CD14-positive monocyte (primary cell): ENCODE results near the gene GABBR2. TPM values are rescaled to one million over a fixed set of nuclear protein-coding genes. Genes with fewer than 3 reads are reported as not detected.

Experiments used
- DNase-seq, 3 donors: peaks; one replicate each; pipeline ENCODE4 v3.0.0-alpha.2; 2011 to 2022
- H2AFZ ChIP-seq: 2 replicates; pipeline ENCODE4 v1.6.0; 2012; ENCODE audit warnings: mild to moderate bottlenecking, low read depth, low read length, inconsistent platforms; ENCODE audit not compliant: insufficient read depth, poor library complexity, severe bottlenecking
- H3K27ac ChIP-seq, 2 donors: 1 replicate in 1 of 2; 2 replicates in 1 of 2; pipeline ENCODE4 v1.5.1; 2012 to 2013; ENCODE audit warnings: low read length in 2 of 2, control low read depth in 1 of 2, inconsistent platforms in 1 of 2, low read depth in 1 of 2, mild to moderate bottlenecking in 1 of 2
- H3K27me3 ChIP-seq, 2 donors: one replicate each; pipeline versions ENCODE4 v1.6.0 to v1.6.1; 2011 to 2013; ENCODE audit warnings: low read length in 2 of 2; ENCODE audit not compliant: control insufficient read depth in 2 of 2, insufficient read depth in 2 of 2
- H3K36me3 ChIP-seq, 2 donors: replicated peaks in 1 of 2; 1 replicate in 1 of 2; 2 replicates in 1 of 2; pipeline versions ENCODE4 v1.5.1 to v1.6.1; 2012 to 2013; ENCODE audit warnings: low read length in 2 of 2, control low read depth in 1 of 2, inconsistent platforms in 1 of 2, mild to moderate bottlenecking in 1 of 2; ENCODE audit not compliant: insufficient read depth in 2 of 2, control insufficient read depth in 1 of 2
- H3K4me1 ChIP-seq, 2 donors: 1 replicate in 1 of 2; 2 replicates in 1 of 2; pipeline versions ENCODE4 v1.5.1 to v1.6.1; 2012 to 2013; ENCODE audit warnings: low read length in 2 of 2, control low read depth in 1 of 2, inconsistent platforms in 1 of 2, mild to moderate bottlenecking in 1 of 2, moderate library complexity in 1 of 2; ENCODE audit not compliant: insufficient read depth in 2 of 2, control insufficient read depth in 1 of 2
- H3K4me2 ChIP-seq: replicated peaks from 2 replicates; pipeline ENCODE3; 2012; ENCODE audit warnings: low read length, moderate library complexity, mild to moderate bottlenecking; ENCODE audit not compliant: poor library complexity, severe bottlenecking; ENCODE audit errors: extremely low read depth
- H3K4me3 ChIP-seq, 3 experiments: fragments of 200-600 bp in 1 of 3; sonication (generic) in 1 of 3; replicated peaks in 1 of 3; 1 replicate in 2 of 3; 2 replicates in 1 of 3; pipeline ENCODE4 v1.5.1; 2011 to 2013; ENCODE audit warnings: low read length in 3 of 3, mild to moderate bottlenecking in 3 of 3, control low read depth in 2 of 3, low read depth in 2 of 3, inconsistent platforms in 1 of 3, moderate library complexity in 1 of 3
- H3K79me2 ChIP-seq: 2 replicates; pipeline ENCODE4 v1.6.0; 2012; ENCODE audit warnings: mild to moderate bottlenecking, control low read depth, inconsistent platforms, low read length, moderate library complexity; ENCODE audit not compliant: insufficient read depth
- H3K9ac ChIP-seq: 2 replicates; pipeline ENCODE4 v1.6.0; 2017; ENCODE audit warnings: low read length, mild to moderate bottlenecking; ENCODE audit not compliant: insufficient read depth, poor library complexity, severe bottlenecking
- H3K9me3 ChIP-seq, 2 donors: replicated peaks in 1 of 2; 1 replicate in 1 of 2; 2 replicates in 1 of 2; pipeline versions ENCODE4 v1.5.1 to v1.6.1; 2012 to 2013; ENCODE audit warnings: low read length in 2 of 2, control low read depth in 1 of 2; ENCODE audit not compliant: control insufficient read depth in 1 of 2, insufficient read depth in 1 of 2
- H4K20me1 ChIP-seq: 2 replicates; pipeline ENCODE4 v1.6.0; 2012; ENCODE audit warnings: mild to moderate bottlenecking, low read length, control low read depth, moderate library complexity; ENCODE audit not compliant: insufficient read depth
- H3K27ac Mint-ChIP-seq, 7 donors: one replicate each; pipeline ENCODE4 v1.8.0; 2020; ENCODE audit warnings: mild to moderate bottlenecking in 7 of 7, mixed read lengths in 7 of 7, moderate library complexity in 6 of 7, inconsistent platforms in 2 of 7
- H3K27me3 Mint-ChIP-seq, 3 donors: one replicate each; pipeline ENCODE4 v1.8.0; 2021 to 2022; ENCODE audit warnings: low read depth in 3 of 3, mild to moderate bottlenecking in 3 of 3, mixed read lengths in 3 of 3, moderate library complexity in 3 of 3, inconsistent platforms in 1 of 3
- H3K36me3 Mint-ChIP-seq, 2 donors: one replicate each; pipeline ENCODE4 v1.8.0; 2020; ENCODE audit warnings: mixed read lengths in 2 of 2, inconsistent platforms in 1 of 2, mild to moderate bottlenecking in 1 of 2
- H3K4me1 Mint-ChIP-seq: one replicate; pipeline ENCODE4 v1.8.0; 2020; ENCODE audit warnings: mild to moderate bottlenecking, mixed read lengths
- H3K4me3 Mint-ChIP-seq, 2 donors: one replicate each; pipeline ENCODE4 v1.8.0; 2020; ENCODE audit warnings: mild to moderate bottlenecking in 2 of 2, mixed read lengths in 2 of 2, moderate library complexity in 1 of 2
- H3K9me3 Mint-ChIP-seq, 7 donors: one replicate each; pipeline ENCODE4 v1.8.0; 2020 to 2022; ENCODE audit warnings: mixed read lengths in 7 of 7, mild to moderate bottlenecking in 6 of 7, moderate library complexity in 6 of 7, inconsistent platforms in 2 of 7
- WGBS: methylation state at CpG from one replicate; pipeline ENCODE4 v1.1.5; 2013; ENCODE audit warnings: missing lambda C conversion rate; ENCODE audit not compliant: insufficient coverage; 5-methylcytosine and 5-hydroxymethylcytosine counted together
- intact Hi-C, 2 donors: fragments of 100-400 bp; cut with micrococcal nuclease; formaldehyde crosslinking; loops; one replicate each; pipeline versions ENCODE4 v1.15.0 to v1.15.1; 2023
- polyA plus RNA-seq, 3 donors: library from polyadenylated mRNA; depleted of rRNA in 1 of 3; unstranded in 2 of 3; stranded (reverse) in 1 of 3; fragments of 300-500 nt in 2 of 3; fragments of >200 nt in 1 of 3; fragmentation: Illumina TruSeq in 2 of 3; gene quantifications; 1 replicate in 2 of 3; 2 replicates in 1 of 3; pipeline ENCODE4 v1.2.3, GENCODE V29; 2012 to 2021
- TF ChIP-seq, protein P1 (sequence below): fragments of 200-600 bp; IDR thresholded peaks from one replicate; pipeline ENCODE4 v1.8.0; 2022; ENCODE audit warnings: antibody characterized with exemption, mild to moderate bottlenecking

GABBR2 gene
- polyA plus RNA-seq, 3 donors = not detected

DNA sequence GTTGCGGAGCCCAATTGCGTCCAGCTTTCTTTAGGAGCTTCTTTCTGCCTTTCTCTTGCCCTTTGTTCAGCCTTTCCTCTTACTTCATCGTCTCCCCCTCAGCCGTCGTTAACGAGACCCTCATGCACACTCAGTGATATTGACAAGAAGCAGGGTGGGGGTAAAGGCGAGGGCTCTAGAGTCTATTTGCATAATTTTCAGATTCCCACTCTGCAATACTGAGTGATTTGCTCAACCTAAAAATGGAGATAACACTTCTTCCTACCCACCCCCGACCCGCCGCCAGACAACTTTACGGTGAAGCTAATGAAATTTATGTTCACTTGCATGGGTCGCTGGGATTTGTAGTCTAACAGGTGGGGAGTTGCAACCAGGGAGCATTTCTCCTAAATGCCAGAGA, 452.0 kb downstream of the GABBR2 start:
- Histone ChIP-seq H3K4me2 (peak overlapping the region; percentile 93), H3K4me3 (peak overlapping the region; percentile 57 to 98 (median 86)), H3K36me3 (peaks cover 0 to 5% of the 10 kb centered on the region in 2 donors), H3K9ac (peak overlapping the region; percentile 86), H3K9me3 (no peaks in the 10 kb centered on the region), H3K79me2 (peaks cover 51% of the 10 kb centered on the region), H3K27me3 (no peaks in the 10 kb centered on the region), H4K20me1 (peaks cover 3% of the 10 kb centered on the region), H3K4me1 (peaks cover 40 to 41% of the 10 kb centered on the region in 2 donors), H2AFZ (peak overlapping the region; percentile 96), H3K27ac (peak overlapping the region; percentile 93 to 96)
- Mint-ChIP-seq H3K4me3 (peak overlapping the region; percentile 95 to 98), H3K27me3 (no peaks in the 10 kb centered on the region), H3K36me3 (peaks cover 14% of the 10 kb centered on the region in 2 donors), H3K9me3 (no peaks in the 10 kb centered on the region), H3K27ac (peak overlapping the region; percentile 95 to 99 (median 98)), H3K4me1 (peaks cover 38% of the 10 kb centered on the region)
- WGBS = 0% methylated on average over 2 of the region's 12 CpGs
- intact Hi-C loops = loop anchor here (5.0 to 10.0 kb wide), 5 partner anchors 132 to 334 kb away; partner anchors contain the start of genes TRMO (in 2 of the 2), NANS (in 1 of the 2) and TRIM14 (in 1 of the 2)
- TF ChIP-seq, protein P1, sequence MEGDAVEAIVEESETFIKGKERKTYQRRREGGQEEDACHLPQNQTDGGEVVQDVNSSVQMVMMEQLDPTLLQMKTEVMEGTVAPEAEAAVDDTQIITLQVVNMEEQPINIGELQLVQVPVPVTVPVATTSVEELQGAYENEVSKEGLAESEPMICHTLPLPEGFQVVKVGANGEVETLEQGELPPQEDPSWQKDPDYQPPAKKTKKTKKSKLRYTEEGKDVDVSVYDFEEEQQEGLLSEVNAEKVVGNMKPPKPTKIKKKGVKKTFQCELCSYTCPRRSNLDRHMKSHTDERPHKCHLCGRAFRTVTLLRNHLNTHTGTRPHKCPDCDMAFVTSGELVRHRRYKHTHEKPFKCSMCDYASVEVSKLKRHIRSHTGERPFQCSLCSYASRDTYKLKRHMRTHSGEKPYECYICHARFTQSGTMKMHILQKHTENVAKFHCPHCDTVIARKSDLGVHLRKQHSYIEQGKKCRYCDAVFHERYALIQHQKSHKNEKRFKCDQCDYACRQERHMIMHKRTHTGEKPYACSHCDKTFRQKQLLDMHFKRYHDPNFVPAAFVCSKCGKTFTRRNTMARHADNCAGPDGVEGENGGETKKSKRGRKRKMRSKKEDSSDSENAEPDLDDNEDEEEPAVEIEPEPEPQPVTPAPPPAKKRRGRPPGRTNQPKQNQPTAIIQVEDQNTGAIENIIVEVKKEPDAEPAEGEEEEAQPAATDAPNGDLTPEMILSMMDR = no peak
- no peak for DNase-seq

DNA sequence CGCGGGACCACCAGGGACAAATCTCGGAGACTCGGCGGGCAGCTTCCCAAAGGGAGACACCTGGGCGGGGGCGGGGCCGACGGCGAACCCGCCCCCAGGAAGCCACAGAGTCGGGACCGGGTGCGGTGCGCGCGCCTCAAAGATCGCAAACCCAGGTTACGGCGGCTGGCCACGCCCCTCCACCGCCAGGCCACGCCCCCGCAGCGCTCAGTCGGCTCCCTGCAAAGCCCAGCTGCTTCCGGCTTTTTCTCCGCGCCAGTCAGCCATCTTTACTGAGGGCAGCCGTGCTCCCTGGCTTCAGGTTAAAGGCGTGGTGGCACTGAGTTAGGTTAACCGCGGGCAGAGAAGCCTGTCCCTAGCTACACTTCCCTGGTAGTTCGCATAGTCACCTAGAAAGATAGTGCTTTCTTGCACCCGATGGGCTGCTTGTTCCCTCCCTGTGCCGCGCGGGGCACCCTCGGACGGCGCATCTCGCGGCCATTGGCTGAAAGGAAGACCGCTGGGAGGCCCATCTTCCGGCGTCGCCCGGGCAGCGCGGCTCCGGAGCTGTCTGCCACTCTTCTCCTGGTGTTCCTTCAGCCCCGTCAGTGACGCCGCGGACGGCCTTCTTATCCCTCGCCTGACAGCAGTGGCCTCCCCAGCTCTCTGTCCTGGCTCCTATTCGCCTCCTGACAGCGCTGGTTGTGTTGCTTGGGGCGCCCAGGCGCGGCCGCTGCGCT, 453.0 kb downstream of the GABBR2 start, which contains the start of gene TBC1D2:
TBC1D2 (minus strand) TSS at position 72 of the 719 bp plus-strand sequence. CDS start 108 bp downstream, outside the sequence.
- WGBS = 0% methylated on average over 57 of the region's 64 CpGs
- peaks cover 0 to 9% of the 10 kb centered on the region in 2 donors for H3K36me3 ChIP-seq
- Mint-ChIP-seq H3K27me3 (no peaks in the 10 kb centered on the region), H3K4me1 (peaks cover 48% of the 10 kb centered on the region), H3K9me3 (no peaks in the 10 kb centered on the region), H3K4me3 (peak within 1 kb of the TSS; percentile 95 to 98), H3K36me3 (peaks cover 17 to 22% of the 10 kb centered on the region in 2 donors), H3K27ac (peak within 1 kb of the TSS; percentile 95 to 99 (median 98))
- H3K9ac ChIP-seq = peak within 1 kb of the TSS; percentile 86
- H3K9me3 ChIP-seq = no peaks in the 10 kb centered on the region
- peak; percentile 92 to 95 (median 94) for DNase-seq
- peak within 1 kb of the TSS; percentile 93 to 96 for H3K27ac ChIP-seq
- H3K79me2 ChIP-seq = peaks cover 59% of the 10 kb centered on the region
- TF ChIP-seq, protein P1 = peak; percentile 20
- peaks cover 3% of the 10 kb centered on the region for H4K20me1 ChIP-seq
- H3K4me1 ChIP-seq = peaks cover 50 to 51% of the 10 kb centered on the region in 2 donors
- peak within 1 kb of the TSS; percentile 57 to 98 (median 86) for H3K4me3 ChIP-seq
- no peaks in the 10 kb centered on the region for H3K27me3 ChIP-seq
- H3K4me2 ChIP-seq = peak within 1 kb of the TSS; percentile 93
- intact Hi-C loops = loop anchor here (5.0 to 10.0 kb wide), 5 partner anchors 131 to 333 kb away; partner anchors contain the start of genes TRMO (in 2 of the 2), NANS (in 1 of the 2) and TRIM14 (in 1 of the 2)
- H2AFZ ChIP-seq = peak within 1 kb of the TSS; percentile 96
